Left ventricle myocardium superior (tissue), 1 donor: ENCODE measurements around the gene DNA2. TPM values are rescaled to one million over a fixed set of nuclear protein-coding genes. Genes with fewer than 3 reads are reported as not detected.
"Not testable (repeated sequence)": the region's sequence is repeated elsewhere in the genome, so short reads cannot be mapped to it uniquely, and the experiment has no call there.

Source experiments
- ATAC-seq: fragments of 200-7000 bp; cut with Tn5 transposase; one replicate; pipeline ENCODE4 v1.9.1; 2020; ENCODE audit warnings: mild to moderate bottlenecking, moderate library complexity
- DNase-seq: peaks from one replicate; pipeline ENCODE4 v3.0.0-alpha.2; 2020
- intact Hi-C: fragments of 100-400 bp; cut with micrococcal nuclease; formaldehyde crosslinking; loops from one replicate; pipeline ENCODE4 v1.11.0; 2022
- total RNA-seq: library from RNA; stranded (reverse); fragmentation: NEBNext Ultra II Directional; extraction: Animal tissue kit (Norgen Biotek cat#: 25700); gene quantifications from one replicate; pipeline ENCODE4 v1.2.1, GENCODE V29; 2021
- donor health status: DM: no; HTN: yes; CAD: no; lungs with severe emphysema.

DNA2 gene
- total RNA-seq, 1 donor from 2014 or later, result 1.5 TPM

DNA sequence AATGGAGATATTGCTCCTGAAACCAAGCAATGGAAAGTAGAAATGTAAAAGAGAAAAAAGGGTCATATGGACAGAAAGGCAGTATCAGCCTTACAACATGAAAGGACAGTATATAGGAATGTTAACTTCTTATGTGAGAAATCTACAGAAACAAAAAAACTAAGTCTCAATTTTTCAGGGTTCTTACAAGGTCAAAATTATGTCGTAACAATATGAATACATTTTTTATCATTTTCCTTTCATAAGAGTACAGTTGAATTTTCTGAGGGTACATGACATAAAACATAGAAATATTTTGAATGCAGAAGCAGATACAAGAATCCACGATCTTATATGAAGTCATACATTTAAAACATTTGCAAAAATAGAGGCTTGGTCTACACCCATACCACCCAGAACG lies 10.7 kb downstream of the DNA2 start:
- no peak for DNase-seq
- intact Hi-C loops, result no loop called here
- ATAC-seq, result no peak

DNA sequence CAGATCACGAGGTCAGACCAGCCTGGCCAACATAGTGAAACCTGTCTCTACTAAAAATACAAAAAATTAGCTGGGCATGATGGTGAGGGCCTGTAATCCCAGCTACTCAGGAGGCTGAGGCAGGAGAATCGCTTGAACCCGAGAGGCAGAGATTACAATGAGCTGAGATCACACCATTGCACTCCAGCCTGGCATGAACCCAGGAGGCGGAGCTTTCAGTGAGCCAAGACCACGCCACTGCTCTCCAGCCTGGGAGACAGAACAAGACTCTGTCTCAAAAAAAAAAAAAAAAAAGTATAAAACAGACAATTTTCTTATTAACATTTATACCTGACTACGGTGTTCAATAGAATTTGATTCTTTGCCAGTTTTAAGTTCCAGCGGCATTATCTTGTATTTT lies 22.1 kb downstream of the DNA2 start:
- ATAC-seq (peak; percentile 29), DNase-seq (peak; percentile 56)
- intact Hi-C loops, result not testable (repeated sequence)

DNA sequence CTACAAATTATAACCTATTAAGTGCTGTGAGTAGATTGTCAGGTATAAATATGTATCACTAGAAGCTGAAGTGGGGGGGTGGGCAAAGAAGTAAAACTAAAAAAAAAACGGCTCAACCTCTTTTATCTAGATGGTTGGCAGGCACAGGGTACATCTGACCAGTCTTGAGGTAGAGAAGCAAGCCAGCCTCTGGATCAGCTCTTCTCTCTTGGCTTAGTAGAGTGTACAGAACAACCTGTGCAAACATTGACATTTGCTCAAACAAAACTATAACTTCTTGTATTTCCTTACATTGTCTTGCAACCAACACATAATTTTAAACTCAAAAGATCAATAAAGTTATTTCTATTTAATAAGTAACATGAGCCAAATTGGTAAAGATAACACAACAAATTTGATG lies 25.6 kb downstream of the DNA2 start:
- DNase-seq (no peak), ATAC-seq (no peak)
- intact Hi-C loops, result no loop called here

DNA sequence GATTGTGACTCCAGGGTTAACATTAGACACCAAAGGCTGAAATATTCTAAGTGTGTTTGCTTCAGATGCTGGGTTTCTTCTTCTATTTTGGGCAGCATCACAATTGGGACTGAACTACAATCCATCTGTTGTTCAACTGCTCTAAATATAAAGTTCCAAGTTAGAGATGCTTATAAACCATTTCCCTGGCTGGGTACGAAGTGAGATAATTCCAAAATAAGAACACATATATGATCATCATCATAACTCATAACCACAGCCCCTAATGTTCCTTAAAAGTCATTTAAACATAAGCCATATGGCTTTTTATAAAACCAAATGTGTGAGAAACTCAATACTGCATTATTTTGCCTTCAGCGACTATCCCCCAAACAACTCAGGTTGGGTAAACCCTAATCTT lies 28.8 kb downstream of the DNA2 start:
- ATAC-seq, result no peak
- no peak for DNase-seq
- intact Hi-C loops, result no loop called here

DNA sequence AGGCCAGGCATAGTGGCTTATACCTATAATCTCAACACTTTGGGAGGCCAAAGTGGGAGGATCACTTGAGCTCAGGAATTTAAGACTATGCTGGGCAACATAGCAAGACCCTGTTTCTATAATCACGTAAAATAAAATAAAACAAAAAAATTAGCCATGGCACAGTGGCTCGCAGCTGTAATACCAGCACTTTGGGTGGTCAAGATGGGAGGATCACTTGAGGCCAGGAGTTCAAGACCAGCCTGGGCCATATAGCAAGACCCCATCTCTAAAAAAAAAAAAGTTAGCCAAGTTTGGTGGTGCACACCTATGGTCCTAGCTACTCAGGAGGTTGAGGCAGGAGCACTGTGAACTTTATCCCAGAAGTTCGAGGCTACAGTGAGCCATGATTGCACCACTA lies 30.9 kb downstream of the DNA2 start:
- DNase-seq (no peak), ATAC-seq (no peak)
- intact Hi-C loops, result no loop called here

DNA sequence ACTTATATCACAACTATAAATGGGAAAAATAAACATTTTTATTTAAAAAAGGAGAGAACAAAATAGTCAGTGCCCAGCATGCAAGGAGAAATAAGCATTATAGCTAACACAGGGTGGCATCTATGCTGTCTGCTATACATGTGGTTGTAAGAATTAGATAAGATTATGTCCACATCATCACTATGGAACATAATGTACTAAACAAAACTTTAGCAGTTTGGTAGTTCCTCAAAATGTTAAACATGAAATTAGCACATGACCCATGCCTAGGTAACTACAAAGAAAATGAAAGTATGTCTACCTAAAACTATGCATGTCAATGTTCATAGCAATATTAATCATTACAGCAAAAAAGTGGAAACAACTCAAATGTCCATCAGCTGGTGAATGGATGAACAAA lies 36.0 kb downstream of the DNA2 start:
- ATAC-seq, result no peak
- intact Hi-C loops, result no loop called here
- DNase-seq, result no peak

DNA sequence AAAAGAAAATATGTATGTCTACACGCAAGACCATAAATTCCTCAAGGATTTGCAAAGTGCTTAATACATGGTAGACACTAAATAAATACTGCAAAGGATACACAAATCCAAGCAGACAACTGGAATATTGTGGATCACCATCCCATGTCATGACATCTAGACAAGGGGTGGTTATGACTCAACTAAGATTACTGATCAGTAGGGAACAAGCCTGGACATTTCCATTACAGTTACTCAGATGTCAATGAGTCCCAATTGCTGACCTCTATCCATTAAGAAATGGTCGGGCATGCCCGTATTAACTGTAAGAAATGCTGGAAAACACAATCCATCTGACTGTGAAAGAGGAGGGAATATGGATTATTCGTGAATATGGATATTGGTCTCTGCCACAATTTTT lies 37.1 kb downstream of the DNA2 start:
- DNase-seq, result no peak
- no peak for ATAC-seq
- intact Hi-C loops, result no loop called here

DNA sequence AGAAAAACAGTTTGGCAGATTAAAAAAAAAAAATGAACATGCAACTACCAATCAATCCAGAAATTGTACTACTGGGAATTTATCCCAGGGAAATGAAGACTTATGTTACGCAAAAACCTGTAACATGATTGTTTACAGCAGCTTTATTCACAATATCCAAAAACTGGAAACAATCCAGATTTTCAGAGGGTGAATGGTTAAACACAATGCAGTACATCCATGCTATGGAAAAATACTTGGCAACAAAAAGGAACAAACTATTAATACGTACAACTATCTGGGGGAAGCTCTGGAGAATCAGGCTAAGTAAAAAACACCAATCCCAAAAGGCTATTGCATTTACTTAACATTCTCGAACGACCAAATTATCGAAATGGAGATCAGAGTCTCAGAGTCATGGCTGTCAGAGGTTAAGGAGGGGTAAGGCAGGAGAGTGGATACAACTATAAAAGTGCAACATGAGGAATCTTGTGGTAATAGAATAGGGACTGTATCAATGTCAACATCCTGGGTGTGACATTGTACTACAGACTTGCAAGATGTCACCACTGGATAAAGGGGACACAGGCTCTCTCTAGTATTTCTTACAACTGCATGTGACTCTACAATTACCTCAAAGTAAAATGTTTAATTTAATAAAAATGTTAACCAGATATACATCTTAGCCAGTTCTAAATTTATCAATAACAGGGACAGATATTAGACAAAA lies 43.2 kb downstream of the DNA2 start:
- intact Hi-C loops, result no loop called here
- DNase-seq, result no peak
- ATAC-seq, result no peak

DNA sequence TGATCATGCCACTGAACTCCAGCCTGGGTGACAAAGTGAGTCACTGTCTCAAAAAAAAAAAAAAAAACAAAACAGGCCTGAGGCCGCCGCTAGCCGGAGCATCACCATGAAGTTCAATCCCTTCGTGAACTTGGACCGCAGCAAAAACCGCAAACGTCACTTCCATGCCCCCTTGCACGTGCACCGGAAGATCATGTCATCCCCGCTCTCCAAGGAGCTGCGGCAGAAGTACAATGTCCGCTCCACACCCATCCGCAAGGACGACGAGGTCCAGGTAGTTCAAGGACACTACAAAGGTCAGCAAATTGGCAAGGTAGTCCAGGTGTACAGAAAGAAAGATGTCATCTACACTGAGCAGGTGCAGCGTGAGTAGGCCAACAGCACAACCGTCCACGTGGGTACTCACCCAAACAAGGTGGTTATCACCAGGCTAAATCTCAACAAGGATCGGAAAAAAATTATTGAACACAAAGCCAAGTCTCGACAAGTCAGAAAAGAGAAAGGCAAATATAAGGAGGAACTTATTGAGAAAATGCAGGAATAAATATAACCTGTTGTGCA lies 47.2 kb downstream of the DNA2 start:
- ATAC-seq (no peak), DNase-seq (no peak)
- intact Hi-C loops, result no loop called here

DNA sequence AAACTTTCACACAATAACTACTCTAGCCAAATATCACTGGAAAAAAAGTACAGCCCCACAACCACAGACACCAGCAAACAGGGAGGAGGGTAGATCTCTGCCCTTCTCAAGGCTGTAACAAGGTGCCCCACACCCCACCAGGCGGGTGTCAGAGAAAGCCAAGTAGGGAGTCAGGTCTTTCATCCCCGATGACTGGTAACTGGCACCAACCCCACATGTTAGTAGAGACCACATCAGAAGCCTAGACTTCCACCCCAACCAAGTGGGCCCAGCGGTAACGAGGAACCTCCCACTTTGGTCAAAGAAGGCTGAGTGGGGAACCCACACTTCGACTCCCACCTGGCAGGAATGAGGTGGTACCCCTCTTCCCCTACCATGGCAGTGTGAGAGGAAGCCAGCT lies 48.3 kb downstream of the DNA2 start:
- ATAC-seq (no peak), DNase-seq (no peak)
- intact Hi-C loops, result no loop called here

DNA sequence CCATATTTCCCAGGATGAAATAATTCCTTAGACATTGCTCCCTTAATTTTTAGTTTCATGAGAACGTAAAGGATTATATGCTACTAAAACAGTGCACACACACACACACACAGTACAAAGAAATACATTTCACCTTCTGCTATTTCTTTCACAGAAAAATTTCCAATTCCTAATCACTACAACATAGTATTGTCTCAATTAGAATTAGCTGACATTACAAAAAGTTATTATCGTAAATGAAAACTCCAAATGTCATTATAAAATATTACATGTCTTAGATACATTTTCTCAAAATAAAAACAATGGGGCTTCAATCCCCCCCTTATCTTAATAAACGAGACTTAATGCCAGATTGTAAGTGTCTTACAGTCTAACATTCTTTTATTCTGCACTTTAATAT lies 52.4 kb downstream of the DNA2 start:
- intact Hi-C loops, result no loop called here
- ATAC-seq (no peak), DNase-seq (no peak)

DNA sequence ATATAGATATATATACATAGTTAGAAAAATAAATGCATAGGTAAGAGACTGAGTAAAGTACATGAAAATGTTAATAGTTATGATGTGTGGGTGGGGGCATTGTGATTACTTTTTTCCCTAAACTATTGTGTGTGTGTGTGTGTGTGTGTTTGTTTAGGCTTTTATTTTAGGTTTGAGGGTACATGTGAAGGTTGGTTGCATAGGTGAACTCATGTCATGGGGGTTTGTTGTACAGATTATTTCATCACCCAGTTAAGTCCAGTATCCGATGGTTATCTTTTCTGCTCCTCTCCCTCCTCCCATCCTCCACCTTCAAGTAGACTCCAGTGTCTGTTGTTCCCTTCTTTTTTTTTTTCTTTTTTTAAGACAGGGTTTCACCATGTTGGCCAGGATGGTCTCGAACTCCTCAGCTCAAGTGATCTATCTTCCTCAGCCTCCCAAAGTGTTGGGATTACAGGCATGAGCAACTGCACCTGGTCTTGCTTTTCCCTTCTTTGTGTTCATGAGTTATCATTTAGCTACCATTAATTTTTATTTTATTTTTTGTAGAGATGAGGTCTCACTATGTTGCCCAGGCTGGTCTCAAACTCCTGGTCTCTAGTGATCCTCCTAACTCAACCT lies 62.8 kb downstream of the DNA2 start:
- intact Hi-C loops, result no loop called here
- ATAC-seq (no peak), DNase-seq (no peak)

DNA sequence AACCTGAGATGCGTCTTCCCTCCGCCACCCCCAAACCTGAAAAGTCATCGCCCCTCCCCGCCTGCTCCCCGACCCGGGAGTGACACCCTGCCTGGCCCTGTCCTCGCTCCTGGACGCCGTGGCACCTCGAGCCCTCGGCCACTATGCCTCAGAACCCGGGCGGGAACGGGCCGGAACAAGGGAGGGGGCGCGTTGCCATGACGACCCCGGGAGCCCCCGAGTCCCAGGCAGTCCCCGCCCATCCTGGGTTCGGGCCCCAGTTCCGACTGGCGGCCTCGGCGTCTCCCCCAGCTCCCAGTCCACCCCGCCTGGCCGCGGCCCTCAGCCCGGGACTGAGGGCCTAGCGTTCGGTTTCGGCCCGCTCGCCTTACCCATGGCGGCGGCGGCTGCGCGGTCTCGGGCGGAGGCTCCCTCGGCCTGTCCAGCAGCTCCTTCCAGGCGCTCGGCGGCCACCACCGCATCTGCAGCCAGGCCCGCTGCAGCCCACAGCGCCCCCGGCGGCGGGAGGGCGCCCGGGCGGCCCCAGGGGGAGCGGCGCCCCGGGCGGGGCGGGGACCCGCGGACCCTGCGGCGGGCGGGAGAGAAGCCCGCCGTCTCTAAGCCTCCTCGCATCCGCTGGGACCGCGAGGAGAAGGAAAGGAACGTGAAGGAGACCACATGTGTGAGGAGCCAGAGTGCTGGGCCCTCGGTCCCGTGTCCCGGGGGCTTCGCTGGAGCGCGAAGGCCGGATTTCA lies 64.8 kb downstream of the DNA2 start, which contains the start of gene RUFY2:
Gene RUFY2, minus strand, starts transcription at position 463 of the 734 bp plus-strand sequence. Its CDS starts 88 bp downstream, at position 375.
- DNase-seq (peak; percentile 91), ATAC-seq (peak; percentile 99)
- intact Hi-C loops, result no loop called here

DNA sequence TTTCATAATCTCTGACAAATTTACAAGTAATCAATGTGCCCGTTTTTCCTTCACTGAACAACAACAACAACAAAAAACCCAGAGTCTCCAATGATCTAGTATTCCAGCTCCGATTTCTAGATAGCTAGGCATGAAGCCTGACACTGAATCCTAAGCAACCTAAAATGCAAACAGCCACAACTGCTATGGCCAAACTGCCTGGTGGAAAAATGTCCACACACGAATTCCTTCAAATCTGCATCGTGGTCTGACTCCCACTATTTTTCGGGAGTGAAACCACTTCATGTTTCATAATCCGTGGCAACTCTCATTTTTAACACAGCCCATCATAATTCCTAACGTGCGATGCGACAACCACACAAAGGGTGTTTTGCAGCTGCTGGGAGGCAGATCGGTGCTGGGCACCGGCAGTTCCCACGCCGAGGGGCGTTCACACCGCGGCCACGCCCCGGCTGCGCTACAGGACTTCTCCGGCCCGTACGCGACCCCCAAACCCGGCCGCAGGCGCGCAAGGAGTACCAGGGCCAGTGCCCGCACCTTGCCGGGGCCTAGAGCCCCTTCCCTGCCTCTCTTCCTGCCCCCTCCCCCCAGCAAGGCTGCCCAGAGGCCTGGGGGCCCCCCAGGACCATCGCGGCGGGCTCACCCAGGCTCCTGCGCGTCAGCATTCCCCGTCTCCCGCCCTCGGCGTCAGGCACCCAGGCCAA lies 65.5 kb downstream of the DNA2 start:
- intact Hi-C loops, result no loop called here
- peak; percentile 76 for ATAC-seq
- DNase-seq, result peak; percentile 73

DNA sequence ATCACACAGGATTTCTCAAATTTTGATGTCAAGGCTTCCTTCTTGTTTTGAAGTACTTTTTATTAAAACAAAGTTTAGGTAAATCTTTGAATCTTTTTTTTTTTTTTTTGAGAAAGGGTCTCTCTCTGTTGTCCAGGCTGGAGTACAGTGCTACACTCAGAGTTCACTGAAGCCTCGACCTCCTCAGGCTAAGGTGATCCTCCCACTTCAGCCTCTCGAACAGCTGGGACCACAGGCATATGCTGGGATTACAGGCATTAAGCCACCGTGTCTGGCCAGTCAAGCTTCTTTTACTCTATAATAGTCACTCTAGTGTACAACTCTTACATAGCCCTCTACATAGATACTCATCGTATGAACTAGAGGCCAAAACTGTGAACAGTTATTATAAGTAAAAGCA lies 68.1 kb downstream of the DNA2 start:
- intact Hi-C loops, result no loop called here
- ATAC-seq (no peak), DNase-seq (no peak)

DNA sequence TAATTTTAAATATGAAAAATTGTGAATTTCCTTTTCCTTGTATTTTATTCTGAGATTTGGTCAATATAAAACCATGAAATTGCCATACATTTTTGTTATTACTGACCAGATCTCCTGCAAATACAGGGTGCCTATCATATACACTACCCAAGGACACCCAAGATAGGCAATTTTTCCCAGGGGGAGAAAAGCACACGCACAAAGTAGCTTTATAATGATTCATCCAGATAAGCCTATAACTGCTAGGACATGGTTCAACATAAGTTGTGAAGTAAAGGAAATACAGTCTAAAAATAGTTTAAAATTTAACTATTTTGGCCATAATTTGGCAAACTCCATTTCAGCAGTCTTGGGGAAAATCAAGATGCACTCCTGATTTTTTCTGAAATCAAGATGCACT lies 69.5 kb downstream of the DNA2 start:
- no peak for ATAC-seq
- DNase-seq, result no peak
- intact Hi-C loops, result no loop called here

DNA sequence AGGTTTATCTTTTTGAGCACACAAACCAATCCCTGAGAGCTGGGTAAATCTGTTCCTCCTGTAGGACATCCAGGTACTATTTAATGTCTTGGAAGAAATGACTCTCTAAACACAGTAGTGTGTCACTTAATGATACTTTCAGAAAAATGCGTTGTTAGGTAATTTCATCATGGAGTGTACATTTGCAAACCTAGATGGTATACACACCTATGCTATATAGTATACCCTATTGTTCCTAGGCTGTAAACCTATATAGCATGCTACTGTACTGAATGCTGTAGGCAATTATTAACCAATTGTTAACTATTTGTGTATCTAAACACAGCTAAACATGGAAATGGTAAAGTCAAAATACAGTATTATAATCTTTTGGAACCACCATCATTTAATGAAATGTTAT lies 74.8 kb downstream of the DNA2 start:
- intact Hi-C loops, result no loop called here
- no peak for DNase-seq
- ATAC-seq, result no peak

DNA sequence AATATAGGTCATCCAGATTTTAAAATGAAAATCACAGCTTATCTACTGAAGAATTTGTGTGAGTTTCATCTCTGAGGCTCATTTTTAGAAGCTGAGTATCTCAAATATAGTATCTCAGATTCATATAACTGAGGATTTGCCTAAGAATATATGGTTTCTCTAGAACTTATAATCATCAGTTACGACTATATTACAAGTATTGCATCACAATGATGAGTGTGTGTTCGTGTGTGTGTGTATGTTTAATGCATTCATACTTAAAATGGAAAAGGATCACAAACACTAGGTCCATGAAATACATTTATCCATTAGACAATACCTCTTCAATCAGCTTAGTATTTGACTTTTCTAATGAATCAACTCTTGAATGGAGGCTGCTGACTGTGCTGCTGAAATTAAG lies 86.0 kb downstream of the DNA2 start:
- no peak for DNase-seq
- no peak for ATAC-seq
- intact Hi-C loops, result no loop called here

DNA sequence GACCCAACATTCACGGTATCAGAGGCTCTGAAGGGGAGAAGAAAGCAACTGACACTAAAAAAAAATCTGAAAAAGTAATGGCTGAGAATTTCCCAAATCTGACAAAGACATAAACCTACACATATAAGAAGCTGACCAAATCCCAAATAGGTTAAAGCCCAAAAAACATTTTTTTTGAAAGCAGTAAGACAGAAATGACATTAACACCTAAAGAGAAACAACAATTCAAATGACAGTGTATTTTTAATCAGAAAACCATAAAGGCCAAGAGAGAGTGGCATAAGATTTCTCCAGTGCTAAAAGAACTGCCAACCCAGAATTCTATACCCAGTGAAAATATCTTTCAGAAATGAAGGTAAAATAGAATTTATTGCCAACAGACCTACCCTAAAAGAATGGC lies 100.2 kb downstream of the DNA2 start:
- intact Hi-C loops, result no loop called here

DNA sequence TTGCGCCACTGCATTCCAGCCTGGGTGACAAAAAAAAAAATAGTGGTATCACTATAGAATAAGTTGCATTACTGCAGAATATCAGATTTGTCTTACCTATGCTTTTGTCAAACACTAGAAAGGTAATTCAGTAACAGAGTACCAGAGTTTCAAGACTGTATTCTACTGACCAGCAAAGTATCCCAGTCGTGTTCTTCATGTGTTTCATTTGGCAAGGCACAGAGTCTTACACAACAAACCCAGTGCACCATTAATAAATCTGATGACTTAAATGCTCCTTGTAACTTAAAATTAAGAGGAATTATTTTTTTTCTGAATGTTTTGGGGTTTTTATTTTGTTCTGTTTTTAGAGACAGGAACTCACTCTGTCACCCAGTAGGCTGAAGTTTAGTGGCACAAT lies 104.7 kb downstream of the DNA2 start:
- ATAC-seq, result no peak
- intact Hi-C loops, result no loop called here
- no peak for DNase-seq

More for the DNA sequence above, 100.2 kb downstream of the DNA2 start:
- DNase-seq (no peak), ATAC-seq (no peak)
